ENCODE results near the gene TRIM74.
"Not testable (repeated sequence)": the region's sequence is repeated elsewhere in the genome, so short reads cannot be mapped to it uniquely, and the experiment has no call there.

TRIM74 gene

DNA sequence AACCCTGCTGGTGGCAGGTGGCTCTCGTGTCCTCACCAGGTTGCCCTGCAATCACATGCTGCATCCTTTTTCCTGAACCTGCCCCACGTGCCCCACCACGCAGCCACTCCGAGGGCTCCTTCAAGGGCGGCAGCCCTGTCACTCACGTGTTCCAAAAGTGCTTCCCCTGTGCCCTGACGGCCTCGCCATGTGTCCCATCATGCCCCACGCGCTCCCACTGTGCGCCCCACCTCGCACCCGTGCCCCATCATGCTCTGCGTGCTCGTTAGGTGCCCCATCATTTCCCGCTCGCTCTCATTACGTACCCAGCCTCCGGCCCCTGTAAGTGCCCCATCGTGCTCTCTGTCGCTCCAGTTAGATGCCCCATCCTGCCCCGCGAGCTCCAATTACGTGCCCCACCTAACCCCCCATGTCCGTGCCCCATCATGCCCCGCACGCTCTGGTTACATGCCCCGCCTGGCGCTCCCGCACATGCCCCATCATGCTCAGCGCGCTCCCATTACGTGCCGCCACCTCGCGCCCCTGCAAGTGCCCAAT is at the start of gene TRIM74:
TRIM74 (minus strand) TSS at position 487 of the 537 bp plus-strand sequence. CDS start 3,309 bp downstream, outside the sequence.
- not testable (repeated sequence) for H3K27me3 Mint-ChIP-seq; H3K36me3 Mint-ChIP-seq (ENCODE audit: low read depth); H3K9me3 Mint-ChIP-seq; H3K27ac Mint-ChIP-seq; H3K4me3 Mint-ChIP-seq; H3K4me1 Mint-ChIP-seq (ENCODE audit: low read depth)

DNA sequence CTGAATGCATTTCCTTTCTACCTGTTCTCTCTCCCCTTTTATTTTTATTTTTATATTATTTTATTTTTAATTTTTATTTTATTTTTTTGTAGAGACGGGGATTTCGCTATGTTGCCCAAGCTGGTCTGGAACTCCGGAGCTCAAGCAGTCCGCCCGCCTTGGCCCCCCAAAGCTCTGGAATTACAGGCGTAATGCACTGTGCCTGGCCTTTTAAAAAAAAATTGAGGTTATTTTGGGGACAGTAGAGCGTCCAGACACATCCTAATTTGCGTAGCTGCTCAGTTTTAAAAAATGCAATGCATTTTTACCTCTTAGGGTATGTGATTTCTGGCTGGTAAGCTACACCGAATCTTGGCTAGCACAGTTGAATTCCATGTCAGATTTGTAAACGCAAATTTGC is 37.2 kb upstream of the TRIM74 start:
- peaks cover 13% of the 10 kb centered on the region for H3K4me1 Mint-ChIP-seq (ENCODE audit: low read depth)
- not testable (repeated sequence) for H3K9me3 Mint-ChIP-seq; H3K36me3 Mint-ChIP-seq (ENCODE audit: low read depth); H3K27ac Mint-ChIP-seq; H3K27me3 Mint-ChIP-seq
- H3K4me3 Mint-ChIP-seq = peak overlapping the region; percentile 67

DNA sequence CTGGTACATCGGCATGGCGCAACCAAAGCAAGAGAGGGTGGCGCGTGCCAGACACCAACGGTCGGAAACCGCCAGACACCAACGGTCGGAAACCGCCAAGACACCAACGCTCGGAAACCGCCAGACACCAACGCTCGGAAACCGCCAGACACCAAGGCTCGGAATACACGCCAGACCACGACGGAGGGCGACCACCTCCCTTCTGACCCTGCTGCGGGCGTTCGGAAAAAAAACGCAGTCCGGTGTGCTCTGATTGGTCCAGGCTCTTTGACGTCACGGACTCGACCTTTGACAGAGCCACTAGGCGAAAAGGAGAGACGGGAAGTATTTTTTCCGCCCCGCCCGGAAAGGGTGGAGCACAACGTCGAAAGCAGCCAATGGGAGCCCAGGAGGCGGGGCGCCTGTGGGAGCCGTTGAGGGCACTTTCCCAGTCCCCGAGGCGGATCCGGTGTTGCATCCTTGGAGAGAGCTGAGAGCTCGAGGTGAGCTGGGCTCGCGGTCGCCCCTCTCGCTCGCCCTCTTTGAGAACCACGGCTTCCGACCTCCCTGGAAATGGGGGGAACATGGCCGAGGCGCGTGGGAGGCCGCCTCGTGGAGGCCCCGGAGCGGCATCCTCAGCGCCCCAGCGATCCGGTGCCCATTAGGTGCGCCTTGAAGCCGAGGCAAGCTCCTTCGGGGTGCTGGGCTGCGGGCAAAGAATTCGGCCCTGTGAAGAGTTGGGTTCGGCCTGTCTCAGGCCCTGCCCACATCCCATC is 36.6 kb upstream of the TRIM74 start:
- Mint-ChIP-seq H3K27ac (peak overlapping the region; percentile 99), H3K4me1 (ENCODE audit: low read depth) (peaks cover 13% of the 10 kb centered on the region), H3K4me3 (peak overlapping the region; percentile 93)
- not testable (repeated sequence) for H3K27me3 Mint-ChIP-seq; H3K36me3 Mint-ChIP-seq (ENCODE audit: low read depth); H3K9me3 Mint-ChIP-seq

DNA sequence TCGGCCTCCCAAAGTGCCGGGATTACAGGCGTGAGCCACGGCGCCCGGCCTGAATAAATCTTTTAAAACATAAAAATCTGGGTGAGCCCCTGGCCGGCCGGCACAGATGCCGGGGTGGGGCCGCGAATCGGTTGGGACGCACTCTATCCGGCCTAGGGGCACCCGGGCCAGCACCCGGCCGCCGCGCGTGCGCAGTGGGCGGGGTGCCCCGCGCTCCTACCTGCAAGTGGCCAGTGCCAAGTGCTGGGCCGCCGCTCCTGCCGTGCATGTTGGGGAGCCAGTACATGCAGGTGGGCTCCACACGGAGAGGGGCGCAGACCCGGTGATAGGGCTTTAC is 36.1 kb upstream of the TRIM74 start:
- peak overlapping the region; percentile 93 for H3K4me3 Mint-ChIP-seq
- H3K9me3 Mint-ChIP-seq; H3K36me3 Mint-ChIP-seq (ENCODE audit: low read depth); H3K27me3 Mint-ChIP-seq: not testable (repeated sequence)
- H3K27ac Mint-ChIP-seq = peak overlapping the region; percentile 99
- peaks cover 13% of the 10 kb centered on the region for H3K4me1 Mint-ChIP-seq (ENCODE audit: low read depth)

DNA sequence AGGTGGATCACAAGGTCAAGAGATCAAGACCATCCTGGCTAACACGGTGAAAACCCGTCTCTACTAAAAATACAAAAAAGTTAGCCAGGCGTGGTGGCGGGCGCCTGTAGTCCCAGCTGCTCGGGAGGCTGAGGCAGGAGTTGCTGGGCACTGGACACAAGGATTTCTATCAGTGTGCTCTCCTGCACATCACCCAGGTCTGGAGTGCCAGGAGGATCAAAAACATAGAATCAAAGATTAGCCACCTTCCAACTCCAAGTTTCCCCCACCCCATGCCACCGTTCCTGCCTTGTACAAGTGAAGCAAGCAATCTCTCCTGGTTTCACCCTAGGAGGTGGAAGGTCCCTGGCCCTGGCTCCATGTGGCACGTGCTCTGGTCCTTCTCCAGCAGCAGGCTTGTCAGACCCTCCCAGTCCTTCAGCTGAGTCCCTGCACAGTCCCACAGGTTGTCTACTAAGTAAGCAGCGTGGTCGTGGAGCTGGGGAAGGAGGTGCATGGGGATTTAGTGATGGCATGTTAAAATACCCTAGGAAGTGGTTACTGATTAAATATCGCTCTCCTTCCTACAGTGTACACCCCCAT is 28.7 kb upstream of the TRIM74 start:
- not testable (repeated sequence) for H3K36me3 Mint-ChIP-seq (ENCODE audit: low read depth); H3K4me3 Mint-ChIP-seq; H3K27me3 Mint-ChIP-seq; H3K9me3 Mint-ChIP-seq; H3K27ac Mint-ChIP-seq; H3K4me1 Mint-ChIP-seq (ENCODE audit: low read depth)

DNA sequence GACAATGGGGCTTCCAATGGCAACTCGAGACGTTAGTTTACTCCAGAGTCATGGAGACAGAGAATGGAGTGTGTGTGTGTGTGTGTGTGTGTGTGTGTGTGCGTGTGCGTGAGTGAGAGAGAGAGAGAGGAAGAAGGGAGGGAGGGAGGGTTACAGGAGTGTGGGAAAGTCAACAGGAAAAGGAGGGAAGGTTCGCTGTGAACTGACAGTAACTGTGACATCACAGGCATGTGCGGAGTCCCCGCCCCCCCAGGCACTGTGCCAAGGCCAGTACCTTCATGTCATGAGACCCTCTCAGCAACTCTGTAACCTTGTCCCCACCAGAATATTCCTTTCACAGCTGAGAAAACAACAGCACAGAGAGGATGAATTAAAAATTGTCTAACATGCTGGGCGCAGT is 28.2 kb upstream of the TRIM74 start:
- not testable (repeated sequence) for H3K9me3 Mint-ChIP-seq; H3K4me3 Mint-ChIP-seq; H3K4me1 Mint-ChIP-seq (ENCODE audit: low read depth); H3K27me3 Mint-ChIP-seq; H3K36me3 Mint-ChIP-seq (ENCODE audit: low read depth); H3K27ac Mint-ChIP-seq

DNA sequence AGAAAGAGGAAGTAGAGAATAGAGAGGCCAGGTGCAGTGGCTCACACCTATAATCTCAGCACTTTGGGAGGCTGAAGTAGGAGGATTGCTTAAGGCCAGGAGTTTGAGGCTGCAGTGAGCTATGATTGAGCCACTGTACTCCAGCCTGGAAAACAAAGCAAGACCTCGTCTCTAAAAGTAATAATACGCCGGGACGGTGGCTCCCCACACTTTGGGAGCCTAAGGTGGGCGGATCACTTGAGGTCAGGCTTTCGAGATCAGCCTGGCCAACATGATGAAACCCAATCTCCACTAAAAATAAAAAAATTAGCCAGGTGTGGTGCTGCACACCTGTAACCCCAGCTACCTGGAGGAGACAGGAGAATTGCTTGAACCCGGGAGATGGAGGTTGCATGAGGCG is 26.2 kb upstream of the TRIM74 start:
- H3K4me3 Mint-ChIP-seq; H3K27ac Mint-ChIP-seq; H3K9me3 Mint-ChIP-seq; H3K27me3 Mint-ChIP-seq; H3K36me3 Mint-ChIP-seq (ENCODE audit: low read depth); H3K4me1 Mint-ChIP-seq (ENCODE audit: low read depth): not testable (repeated sequence)

DNA sequence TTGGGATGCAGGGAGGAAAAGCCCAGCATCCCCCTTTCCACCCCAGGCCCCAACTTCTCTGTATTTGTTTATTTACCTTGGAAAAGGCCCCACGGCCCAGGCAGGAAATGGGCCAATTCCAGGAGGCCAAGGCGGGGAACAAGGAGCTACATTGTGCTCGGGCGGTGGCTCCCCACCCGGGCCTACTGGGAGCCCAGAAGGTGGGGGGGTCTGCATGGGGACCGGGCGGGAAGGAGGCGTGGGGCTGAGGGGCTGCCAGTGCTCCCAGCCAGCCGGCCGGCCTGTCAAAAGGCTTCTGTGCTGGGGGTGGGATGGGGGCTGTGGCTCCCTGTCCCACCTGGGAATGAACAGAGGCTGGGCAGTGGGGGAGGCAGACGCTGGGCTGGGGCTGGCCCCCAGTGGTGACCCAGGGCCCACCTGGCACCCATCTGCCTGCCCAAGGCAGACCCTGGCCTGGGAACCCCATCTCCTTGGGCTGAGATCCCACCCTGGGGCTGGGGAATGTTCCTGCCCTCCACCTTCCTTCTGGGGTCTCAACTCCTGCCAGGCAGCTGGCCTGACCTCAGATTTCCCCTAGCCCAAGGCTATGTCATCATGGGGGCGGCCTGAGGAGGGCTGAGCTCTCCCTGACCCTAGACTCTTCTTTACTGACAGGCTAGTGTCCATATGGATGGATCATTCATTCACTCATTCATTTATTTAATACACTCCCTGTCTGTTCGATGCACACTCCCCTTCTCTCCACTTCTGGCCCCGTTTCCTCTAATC is 21.1 kb upstream of the TRIM74 start:
- H3K27me3 Mint-ChIP-seq; H3K27ac Mint-ChIP-seq; H3K36me3 Mint-ChIP-seq (ENCODE audit: low read depth); H3K4me1 Mint-ChIP-seq (ENCODE audit: low read depth); H3K4me3 Mint-ChIP-seq; H3K9me3 Mint-ChIP-seq: not testable (repeated sequence)

DNA sequence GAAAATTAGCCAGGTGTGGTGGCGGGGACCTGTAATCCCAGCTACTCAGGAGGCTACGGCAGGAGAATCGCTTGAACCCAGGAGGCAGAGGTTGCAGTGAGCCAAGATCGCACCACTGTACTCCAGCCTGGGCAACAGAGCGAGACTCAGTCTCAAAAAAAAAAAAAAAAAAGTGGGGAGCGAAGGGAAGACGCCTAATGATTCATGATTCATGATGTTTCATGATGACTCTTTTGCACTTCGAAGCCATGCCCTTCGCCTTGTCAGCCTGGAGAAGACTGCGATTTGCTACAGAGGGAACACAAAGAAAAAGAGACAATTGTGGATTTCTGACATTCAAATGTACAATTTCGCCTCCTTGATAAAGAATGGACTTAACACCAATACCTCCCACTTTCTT is 12.8 kb upstream of the TRIM74 start:
- not testable (repeated sequence) for H3K27me3 Mint-ChIP-seq; H3K27ac Mint-ChIP-seq; H3K4me1 Mint-ChIP-seq (ENCODE audit: low read depth); H3K9me3 Mint-ChIP-seq; H3K4me3 Mint-ChIP-seq; H3K36me3 Mint-ChIP-seq (ENCODE audit: low read depth)

DNA sequence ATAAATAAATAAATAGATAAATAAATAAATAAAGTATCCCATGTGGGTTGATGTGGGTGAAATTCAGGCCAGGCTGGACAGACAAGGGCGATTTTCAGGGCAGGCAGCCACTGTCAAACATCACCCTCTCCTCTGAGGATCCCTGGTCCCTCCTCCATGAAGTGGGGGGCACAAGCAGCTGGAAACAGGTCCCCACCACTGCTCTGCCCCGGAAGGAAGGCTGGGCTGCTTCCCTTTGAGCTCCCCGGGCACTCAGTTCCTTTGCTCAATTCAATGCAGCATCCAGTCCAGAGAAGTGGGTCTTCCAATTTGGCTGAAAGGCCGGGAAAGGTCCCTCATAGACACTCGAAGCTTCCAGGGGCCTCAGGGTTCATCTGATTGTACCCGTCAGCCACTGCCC is 11.1 kb upstream of the TRIM74 start:
- H3K36me3 Mint-ChIP-seq (ENCODE audit: low read depth); H3K27ac Mint-ChIP-seq; H3K4me1 Mint-ChIP-seq (ENCODE audit: low read depth); H3K4me3 Mint-ChIP-seq; H3K27me3 Mint-ChIP-seq; H3K9me3 Mint-ChIP-seq: not testable (repeated sequence)

DNA sequence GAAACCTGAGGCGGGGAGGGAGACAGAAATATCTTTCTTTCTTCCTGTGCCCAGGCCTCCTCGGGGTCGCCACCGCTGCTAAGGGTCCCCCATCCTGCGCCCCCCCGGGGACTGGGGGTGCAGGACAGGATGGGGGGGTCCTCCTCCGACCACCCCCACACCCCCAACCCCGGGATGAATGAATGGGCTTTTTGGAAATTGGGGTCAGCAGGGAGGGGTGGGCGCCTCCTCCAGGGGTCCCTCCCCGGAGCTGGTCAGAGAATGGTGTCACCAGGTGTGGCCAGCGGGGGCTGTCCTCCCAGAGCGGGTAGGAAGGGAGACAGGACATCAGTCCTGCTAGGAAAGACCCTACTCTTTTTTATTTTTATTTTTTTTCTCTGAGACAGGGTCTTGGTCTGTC is 7.2 kb upstream of the TRIM74 start:
- not testable (repeated sequence) for H3K9me3 Mint-ChIP-seq; H3K4me3 Mint-ChIP-seq; H3K4me1 Mint-ChIP-seq (ENCODE audit: low read depth); H3K36me3 Mint-ChIP-seq (ENCODE audit: low read depth); H3K27me3 Mint-ChIP-seq; H3K27ac Mint-ChIP-seq

DNA sequence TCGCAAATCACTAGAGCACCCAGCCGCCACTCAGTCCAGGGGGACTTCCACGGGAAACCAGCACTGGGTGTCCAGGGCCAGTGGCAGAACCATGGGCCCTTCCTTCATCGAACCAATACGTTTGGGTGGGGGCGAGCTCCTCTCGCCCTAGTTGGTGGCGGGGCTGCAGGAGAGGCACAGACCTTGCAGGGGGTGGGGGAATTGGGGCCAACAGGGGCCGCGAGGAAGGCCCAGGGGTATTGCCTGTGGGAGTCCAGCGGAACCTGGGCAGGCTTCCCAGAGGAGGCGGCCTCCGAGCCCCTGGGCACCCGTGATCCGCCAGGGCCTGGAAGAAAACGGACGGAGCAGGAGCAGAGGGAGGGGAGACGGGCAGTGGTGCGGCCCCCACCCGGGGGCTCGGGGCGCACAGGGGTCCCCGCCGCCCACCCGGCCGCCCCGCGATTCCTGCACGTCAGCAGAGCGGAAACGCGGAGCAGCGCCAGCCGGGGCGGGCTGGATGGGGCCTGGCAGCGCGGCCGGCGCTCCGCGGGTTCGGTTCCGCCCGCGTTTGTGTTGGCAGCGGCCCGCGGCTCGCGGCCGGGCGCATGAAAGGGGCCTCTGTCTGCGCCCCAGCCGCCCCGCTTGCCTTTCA is 6.5 kb upstream of the TRIM74 start:
- H3K4me3 Mint-ChIP-seq; H3K36me3 Mint-ChIP-seq (ENCODE audit: low read depth); H3K9me3 Mint-ChIP-seq: not testable (repeated sequence)

DNA sequence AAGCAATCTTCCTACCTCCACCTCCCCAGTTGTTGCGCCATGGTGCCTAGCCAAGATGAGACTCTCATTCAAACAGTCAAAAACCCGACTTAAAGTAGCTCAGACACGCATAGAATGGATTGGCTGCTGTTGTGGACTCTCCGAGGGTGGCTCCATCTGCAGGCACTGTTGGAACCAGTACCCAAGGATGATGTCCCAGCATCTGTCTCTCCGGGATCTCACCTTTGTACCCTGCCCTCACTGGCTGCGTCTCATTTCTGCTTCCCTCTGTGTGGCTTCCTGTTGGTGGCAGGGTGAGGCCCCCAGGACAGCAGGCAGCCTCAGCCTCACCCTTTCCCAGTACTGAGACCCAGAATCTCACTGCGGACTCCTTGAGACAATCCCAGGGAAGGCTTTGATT is 5.5 kb upstream of the TRIM74 start:
- H3K4me3 Mint-ChIP-seq; H3K27ac Mint-ChIP-seq; H3K9me3 Mint-ChIP-seq; H3K27me3 Mint-ChIP-seq; H3K36me3 Mint-ChIP-seq (ENCODE audit: low read depth); H3K4me1 Mint-ChIP-seq (ENCODE audit: low read depth): not testable (repeated sequence)

More for the DNA sequence above, 6.5 kb upstream of the TRIM74 start:
- H3K4me1 Mint-ChIP-seq (ENCODE audit: low read depth); H3K27ac Mint-ChIP-seq; H3K27me3 Mint-ChIP-seq: not testable (repeated sequence)

DNA sequence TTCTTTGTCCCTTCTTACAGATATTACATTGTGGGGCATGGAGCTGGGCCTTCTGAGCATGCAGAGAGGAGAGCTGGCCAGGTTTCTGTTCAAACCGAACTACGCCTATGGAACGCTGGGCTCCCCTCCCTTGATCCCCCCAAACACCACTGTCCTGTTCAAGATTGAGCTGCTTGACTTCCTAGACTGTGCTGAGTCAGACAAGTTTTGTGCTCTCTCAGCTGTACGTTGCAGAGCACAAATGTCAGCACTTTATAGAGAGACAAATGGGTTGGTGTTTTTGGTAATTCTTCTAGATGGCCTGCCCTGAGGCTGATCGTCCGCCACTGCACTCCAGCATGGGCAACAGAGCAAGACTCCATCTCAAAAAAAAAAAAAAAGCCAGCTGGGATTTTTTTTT is 2.2 kb upstream of the TRIM74 start:
- H3K36me3 Mint-ChIP-seq (ENCODE audit: low read depth); H3K9me3 Mint-ChIP-seq; H3K27me3 Mint-ChIP-seq: not testable (repeated sequence)

DNA sequence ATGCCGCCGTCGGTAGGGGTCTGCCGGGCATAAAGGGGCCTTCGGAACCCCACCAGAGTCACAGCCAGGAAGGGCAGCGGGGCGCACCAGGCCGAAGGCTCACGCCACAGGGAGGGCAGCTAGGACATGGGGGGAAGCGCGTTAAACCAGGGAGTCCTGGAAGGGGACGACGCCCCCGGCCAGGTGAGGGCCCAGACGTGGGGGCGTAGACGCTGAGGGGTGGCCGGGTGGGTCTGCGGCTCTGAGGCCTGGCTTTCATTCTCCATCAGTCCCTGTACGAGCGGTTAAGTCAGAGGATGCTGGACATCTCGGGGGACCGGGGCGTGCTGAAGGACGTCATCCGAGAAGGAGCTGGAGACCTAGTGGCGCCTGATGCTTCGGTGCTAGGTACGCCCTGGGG is 422 bp upstream of the TRIM74 start:
- H3K4me1 Mint-ChIP-seq (ENCODE audit: low read depth); H3K27ac Mint-ChIP-seq; H3K27me3 Mint-ChIP-seq; H3K4me3 Mint-ChIP-seq; H3K9me3 Mint-ChIP-seq; H3K36me3 Mint-ChIP-seq (ENCODE audit: low read depth): not testable (repeated sequence)

More for the DNA sequence above, 2.2 kb upstream of the TRIM74 start:
- not testable (repeated sequence) for H3K27ac Mint-ChIP-seq; H3K4me1 Mint-ChIP-seq (ENCODE audit: low read depth); H3K4me3 Mint-ChIP-seq
